ENCODE measurements around the gene MAP4K2. TPM values are rescaled to one million over a fixed set of nuclear protein-coding genes. Genes with fewer than 3 reads are reported as not detected.

Gene MAP4K2
- total and polyA plus RNA-seq, 9 of the 15 experiments (the other 6 are each of a cell fraction or from before 2014, with no cell fraction given) = 0.13 to 14.5 (median 7.3) TPM

- peak in 1 of 2 experiments; percentile 26 for TF ChIP-seq E2F6 (IDR thresholded peaks at IDR 0.05; ENCODE audit: borderline replicate concordance in 1 of 2, extremely low read depth in 1 of 2, insufficient read depth in 1 of 2, insufficient read length in 1 of 2, low read depth in 1 of 2, low read length in 1 of 2, poor library complexity in 1 of 2, severe bottlenecking in 1 of 2)
- TF ChIP-seq KDM4B (IDR thresholded peaks at IDR 0.05; ENCODE audit: borderline replicate concordance in 2 of 2, low read depth in 1 of 2) = no peak
- peak; percentile 71; the same call in 1 of the 2 replicates for TF ChIP-seq POLR2G (IDR thresholded peaks at IDR 0.05; ENCODE audit: low read depth, low read length)
- TF ChIP-seq ATF1 (CRISPR knock-in tag; IDR thresholded peaks at IDR 0.05) = no peak
- peak; percentile 31; the same call in 1 of the 2 replicates for TF ChIP-seq ATF1 (tag; IDR thresholded peaks at IDR 0.05)
- no peak for TF ChIP-seq ETS1 (conservative IDR thresholded peaks at IDR 0.05; ENCODE audit: control insufficient read depth, low read depth, low read length)
- TF ChIP-seq, protein P1, sequence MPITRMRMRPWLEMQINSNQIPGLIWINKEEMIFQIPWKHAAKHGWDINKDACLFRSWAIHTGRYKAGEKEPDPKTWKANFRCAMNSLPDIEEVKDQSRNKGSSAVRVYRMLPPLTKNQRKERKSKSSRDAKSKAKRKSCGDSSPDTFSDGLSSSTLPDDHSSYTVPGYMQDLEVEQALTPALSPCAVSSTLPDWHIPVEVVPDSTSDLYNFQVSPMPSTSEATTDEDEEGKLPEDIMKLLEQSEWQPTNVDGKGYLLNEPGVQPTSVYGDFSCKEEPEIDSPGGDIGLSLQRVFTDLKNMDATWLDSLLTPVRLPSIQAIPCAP (CRISPR knock-in tag; IDR thresholded peaks at IDR 0.05; ENCODE audit: borderline replicate concordance) = no peak
- TF ChIP-seq ZNF655 (CRISPR knock-in tag; IDR thresholded peaks at IDR 0.05) = no peak
- peak; percentile 27; the same call in 1 of the 2 replicates for TF ChIP-seq SP1 (CRISPR knock-in tag; IDR thresholded peaks at IDR 0.05)
- TF ChIP-seq SUPT5H (IDR thresholded peaks at IDR 0.05) = 0 out of 2 replicates have a peak, but pooled peaks have one; percentile 50
- no peak for TF ChIP-seq STAG1 (CRISPR knock-in tag; IDR thresholded peaks at IDR 0.05; ENCODE audit: borderline replicate concordance)
- no peak for TF ChIP-seq E2F8 (IDR thresholded peaks at IDR 0.05; ENCODE audit: low read depth, partially characterized antibody)
- TF ChIP-seq ATF7 (IDR thresholded peaks at IDR 0.05) = peak; percentile 42; the same call in 1 of the 2 replicates
- no peak for TF ChIP-seq IRF2 (CRISPR knock-in tag; IDR thresholded peaks at IDR 0.05)
- no peak for TF ChIP-seq PRMT5 (CRISPR knock-in tag; IDR thresholded peaks at IDR 0.05)
- no peak for TF ChIP-seq NFXL1 (CRISPR knock-in tag; IDR thresholded peaks at IDR 0.05)
- peak; percentile 55; the same call in 1 of the 2 replicates for TF ChIP-seq ZNF175 (CRISPR knock-in tag; IDR thresholded peaks at IDR 0.05; ENCODE audit: low read depth)
- TF ChIP-seq ZNF253 (CRISPR knock-in tag; conservative IDR thresholded peaks at IDR 0.05) = no peak
Measured at GRCh38 chr11:64745521-64746328, 57.3 kb downstream of the MAP4K2 start (continued).

Measured in K562 (cell line).